PC-3 (cell line): ENCODE measurements around the gene TTC23. TPM values are rescaled to one million over a fixed set of nuclear protein-coding genes. Genes with fewer than 3 reads are reported as not detected.

Experiments
- ATAC-seq: fragments of 200-7000 bp; cut with Tn5 transposase; 2 replicates; pipeline ENCODE4 v1.9.1; 2020; ENCODE audit warnings: mild to moderate bottlenecking, moderate library complexity
- BruUV-seq: library from RNA; stranded (reverse); fragments of 400-500 nt; replicated peaks from 2 replicates; lab custom pipeline; 2021; lab: Mats Ljungman, UMichigan
- CTCF ChIA-PET: fragments of 300-600 bp; sonication (Branson Sonifier 250); formaldehyde crosslinking; loops from one replicate; lab custom pipeline; 2022; ENCODE audit warnings: antibody characterized with exemption; lab: Charles Lee
- POLR2A ChIA-PET: fragments of 300-600 bp; sonication (Branson Sonifier 250); formaldehyde crosslinking; loops from one replicate; lab custom pipeline; 2022; ENCODE audit warnings: antibody characterized with exemption; ENCODE audit not compliant: unreplicated experiment; lab: Charles Lee
- DNase-seq: peaks from one replicate; pipeline ENCODE4 v3.0.0-alpha.2; 2015
- H2AFZ ChIP-seq: fragments of 300-600 bp; sonication (generic); 2 replicates; pipeline ENCODE4 v1.6.0; 2016; ENCODE audit warnings: antibody characterized with exemption, low read length
- H3F3A ChIP-seq: fragments of 300-600 bp; sonication (generic); one replicate; pipeline ENCODE4 v1.6.0; 2017; ENCODE audit warnings: antibody characterized with exemption, low read length, control low read depth, mild to moderate bottlenecking; ENCODE audit not compliant: unreplicated experiment
- H3K27ac ChIP-seq: fragments of 300-600 bp; sonication (generic); 2 replicates; pipeline ENCODE4 v1.5.1; 2016; ENCODE audit warnings: mild to moderate bottlenecking, low read length
- H3K27me3 ChIP-seq: fragments of 300-600 bp; sonication (generic); 2 replicates; pipeline ENCODE4 v1.6.1; 2016; ENCODE audit warnings: low read length, mixed read lengths
- H3K36me3 ChIP-seq: fragments of 300-600 bp; sonication (generic); 2 replicates; pipeline ENCODE4 v1.6.1; 2016; ENCODE audit warnings: low read depth, mixed run types, low read length, mixed read lengths
- H3K4me1 ChIP-seq: fragments of 300-600 bp; sonication (generic); 2 replicates; pipeline ENCODE4 v1.5.1; 2016; ENCODE audit warnings: low read length; ENCODE audit not compliant: insufficient read depth
- H3K4me2 ChIP-seq: fragments of 300-600 bp; sonication (generic); 2 replicates; pipeline ENCODE4 v1.6.0; 2016; ENCODE audit warnings: low read length
- H3K4me3 ChIP-seq: fragments of 300-600 bp; sonication (generic); 2 replicates; pipeline ENCODE4 v1.5.1; 2016; ENCODE audit warnings: mild to moderate bottlenecking, low read length, mixed read lengths
- H3K79me2 ChIP-seq: fragments of 300-600 bp; sonication (generic); 2 replicates; pipeline ENCODE4 v1.6.1; 2017; ENCODE audit warnings: low read length, mixed read lengths
- H3K9ac ChIP-seq: fragments of 300-600 bp; sonication (generic); 2 replicates; pipeline ENCODE4 v1.6.0; 2016; ENCODE audit warnings: mild to moderate bottlenecking, low read length
- H3K9me2 ChIP-seq: fragments of 300-600 bp; sonication (generic); replicated peaks from 2 replicates; pipeline ENCODE4 v1.6.1; 2016; ENCODE audit warnings: mixed run types, low read length, mixed read lengths
- H3K9me3 ChIP-seq: fragments of 300-600 bp; sonication (generic); 2 replicates; pipeline ENCODE4 v1.6.1; 2016; ENCODE audit warnings: low read length, mixed read lengths
- H4K20me1 ChIP-seq: fragments of 300-600 bp; sonication (generic); 2 replicates; pipeline ENCODE4 v1.6.1; 2016; ENCODE audit warnings: low read length, mixed read lengths
- EZH2 ChIP-seq: fragments of 300-600 bp; sonication (generic); IDR thresholded peaks from one replicate; pipeline ENCODE4 v1.6.1; 2017; ENCODE audit warnings: antibody characterized with exemption, mild to moderate bottlenecking, low read length; ENCODE audit not compliant: unreplicated experiment
- EZH2phosphoT487 ChIP-seq: fragments of 300-600 bp; sonication (generic); IDR thresholded peaks from 2 replicates; pipeline ENCODE4 v1.6.1; 2018; ENCODE audit warnings: mild to moderate bottlenecking, antibody characterized with exemption, low read length, borderline replicate concordance
- intact Hi-C: fragments of 100-400 bp; cut with micrococcal nuclease; formaldehyde crosslinking; loops from 2 replicates; pipeline ENCODE4 v1.9.0; 2023
- total RNA-seq: library from RNA; depleted of rRNA; stranded (reverse); fragments of >200 nt; gene quantifications from 2 replicates; pipeline ENCODE4 v1.2.3, GENCODE V29; 2014
- TF ChIP-seq, protein P1 (sequence below): fragments of 300-600 bp; sonication (generic); conservative IDR thresholded peaks from 2 replicates; pipeline ENCODE4 v1.5.1; 2017; ENCODE audit warnings: antibody characterized with exemption, low read depth, mild to moderate bottlenecking, low read length

Gene TTC23
- total RNA-seq, 1 experiment from 2014 or later, result 10.4 TPM

DNA sequence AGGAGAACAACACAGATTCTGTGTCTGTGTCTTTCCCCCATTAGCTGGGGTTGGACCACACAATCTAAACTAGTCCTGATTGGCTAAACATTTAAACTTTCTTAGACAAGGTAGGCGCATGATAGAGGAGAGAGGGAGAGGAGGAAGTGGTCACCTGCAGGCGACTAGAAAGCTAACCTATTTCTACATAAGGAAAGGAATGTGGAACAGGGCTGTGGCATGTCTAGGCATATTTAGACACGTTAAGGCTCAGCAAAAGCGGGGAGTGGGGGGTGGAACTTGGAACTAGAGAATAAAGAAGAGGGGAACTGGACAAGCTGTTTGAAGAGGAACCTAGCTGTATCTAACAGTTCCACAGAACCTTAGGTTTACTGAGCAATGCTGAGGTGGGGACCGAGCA, 14.7 kb upstream of the TTC23 start:
- no peaks in the 10 kb centered on the region for H3F3A ChIP-seq
- no peak overlapping the region for H3K4me3 ChIP-seq
- intact Hi-C loops, result no loop called here
- no peak for ATAC-seq
- H3K27me3 ChIP-seq, result no peaks in the 10 kb centered on the region
- CTCF ChIA-PET, result no interaction called here
- TF ChIP-seq EZH2phosphoT487 (no peak), EZH2 (no peak)
- TF ChIP-seq, protein P1, sequence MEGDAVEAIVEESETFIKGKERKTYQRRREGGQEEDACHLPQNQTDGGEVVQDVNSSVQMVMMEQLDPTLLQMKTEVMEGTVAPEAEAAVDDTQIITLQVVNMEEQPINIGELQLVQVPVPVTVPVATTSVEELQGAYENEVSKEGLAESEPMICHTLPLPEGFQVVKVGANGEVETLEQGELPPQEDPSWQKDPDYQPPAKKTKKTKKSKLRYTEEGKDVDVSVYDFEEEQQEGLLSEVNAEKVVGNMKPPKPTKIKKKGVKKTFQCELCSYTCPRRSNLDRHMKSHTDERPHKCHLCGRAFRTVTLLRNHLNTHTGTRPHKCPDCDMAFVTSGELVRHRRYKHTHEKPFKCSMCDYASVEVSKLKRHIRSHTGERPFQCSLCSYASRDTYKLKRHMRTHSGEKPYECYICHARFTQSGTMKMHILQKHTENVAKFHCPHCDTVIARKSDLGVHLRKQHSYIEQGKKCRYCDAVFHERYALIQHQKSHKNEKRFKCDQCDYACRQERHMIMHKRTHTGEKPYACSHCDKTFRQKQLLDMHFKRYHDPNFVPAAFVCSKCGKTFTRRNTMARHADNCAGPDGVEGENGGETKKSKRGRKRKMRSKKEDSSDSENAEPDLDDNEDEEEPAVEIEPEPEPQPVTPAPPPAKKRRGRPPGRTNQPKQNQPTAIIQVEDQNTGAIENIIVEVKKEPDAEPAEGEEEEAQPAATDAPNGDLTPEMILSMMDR, result no peak
- H3K27ac ChIP-seq, result no peak overlapping the region
- no peak overlapping the region for H3K4me2 ChIP-seq
- BruUV-seq, result no TSS peak
- POLR2A ChIA-PET, result no interaction called here
- H3K9me3 ChIP-seq, result no peaks in the 10 kb centered on the region
- H3K4me1 ChIP-seq, result no peaks in the 10 kb centered on the region
- no peaks in the 10 kb centered on the region for H3K79me2 ChIP-seq
- H3K36me3 ChIP-seq, result no peaks in the 10 kb centered on the region
- no peak overlapping the region for H2AFZ ChIP-seq
- DNase-seq, result no peak
- no peak overlapping the region for H3K9ac ChIP-seq
- no peaks in the 10 kb centered on the region for H3K9me2 ChIP-seq
- H4K20me1 ChIP-seq, result no peaks in the 10 kb centered on the region

DNA sequence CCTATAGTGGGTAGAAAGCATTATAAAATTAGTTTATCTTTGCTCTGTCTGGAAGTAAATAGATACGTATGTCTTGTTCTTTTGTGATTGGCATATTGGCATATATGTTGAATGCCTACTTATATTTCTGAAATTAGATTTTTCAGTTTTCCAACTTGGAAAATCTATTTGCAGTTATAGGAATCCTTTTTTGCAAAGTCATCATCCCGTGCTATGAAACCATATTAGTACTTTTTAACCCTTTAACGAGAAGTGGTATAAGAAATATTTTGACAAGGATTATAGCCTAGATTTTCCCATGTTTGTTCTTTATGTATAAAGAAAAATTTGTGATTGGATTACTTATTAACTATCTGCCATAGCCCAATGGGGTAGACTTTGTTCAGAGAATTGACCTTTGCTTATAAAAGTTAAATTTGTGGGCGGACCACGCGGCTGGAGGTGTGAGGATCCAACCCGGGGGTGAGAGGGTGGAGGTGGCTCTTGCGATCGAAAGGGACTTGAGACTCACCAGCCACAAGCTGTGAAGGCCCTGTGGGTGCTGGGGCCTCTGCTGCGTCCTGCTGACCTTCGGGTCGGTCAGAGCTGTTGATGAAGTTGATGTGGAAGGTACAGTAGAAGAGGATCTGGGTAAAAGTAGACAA, 7.8 kb upstream of the TTC23 start:
- ATAC-seq (no peak), DNase-seq (no peak)
- intact Hi-C loops, result no loop called here
- H3K4me2 ChIP-seq, result no peak overlapping the region
- TF ChIP-seq EZH2 (no peak), EZH2phosphoT487 (no peak)
- TF ChIP-seq, protein P1, result no peak
- H3K36me3 ChIP-seq, result 0 out of 2 replicates have a peak, but pooled peaks cover 3% of the 10 kb centered on the region
- H3K27ac ChIP-seq, result no peak overlapping the region
- BruUV-seq, result no TSS peak
- CTCF ChIA-PET, result no interaction called here
- H3K9me2 ChIP-seq, result no peaks in the 10 kb centered on the region
- H4K20me1 ChIP-seq, result no peaks in the 10 kb centered on the region
- POLR2A ChIA-PET, result no interaction called here
- peaks cover 5% of the 10 kb centered on the region; the same call in 1 of the 2 replicates for H3K79me2 ChIP-seq
- peaks cover 3% of the 10 kb centered on the region for H3F3A ChIP-seq
- H3K4me3 ChIP-seq, result no peak overlapping the region
- H2AFZ ChIP-seq, result no peak overlapping the region
- peaks cover 18% of the 10 kb centered on the region for H3K4me1 ChIP-seq
- no peaks in the 10 kb centered on the region for H3K27me3 ChIP-seq
- H3K9ac ChIP-seq, result no peak overlapping the region
- H3K9me3 ChIP-seq, result no peaks in the 10 kb centered on the region

DNA sequence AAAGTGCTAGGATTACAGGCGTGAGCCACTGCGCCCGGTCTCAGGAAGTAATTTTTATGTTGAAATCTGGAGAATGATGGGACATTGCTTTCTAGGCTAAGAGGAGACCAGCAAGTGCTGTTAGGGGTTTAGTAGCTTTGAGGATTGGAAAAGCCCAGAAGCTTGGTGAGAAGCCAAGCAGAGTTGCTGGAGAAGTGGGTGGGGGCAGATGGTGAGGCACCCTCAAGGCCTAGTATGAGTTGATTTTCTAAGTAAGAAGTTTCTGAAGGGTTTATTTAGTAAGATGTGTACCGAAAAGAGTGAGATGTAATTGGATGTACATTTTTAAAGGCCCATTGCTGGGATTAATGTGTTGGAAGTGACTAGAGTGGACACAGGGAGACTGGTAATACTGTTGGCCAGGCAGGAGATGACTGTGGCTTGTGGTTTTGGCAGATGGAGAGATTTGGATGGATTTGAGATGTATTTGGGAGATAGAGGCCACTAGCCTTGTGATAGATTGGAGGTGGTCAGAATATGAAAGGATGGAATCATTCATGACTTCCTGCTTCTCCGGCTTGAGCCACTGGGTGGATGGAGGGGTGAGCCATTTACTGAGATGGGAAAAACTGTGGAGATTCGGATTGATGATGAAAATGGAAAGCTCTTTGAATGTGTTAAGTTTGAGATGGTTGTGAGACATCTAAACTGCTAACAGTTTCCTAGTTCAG, 4.2 kb upstream of the TTC23 start:
- 0 out of 2 replicates have a peak overlapping the region, but pooled peaks have one; percentile 0 for H2AFZ ChIP-seq
- peak overlapping the region; percentile 26 for H3K4me2 ChIP-seq
- TF ChIP-seq EZH2phosphoT487 (no peak), EZH2 (no peak)
- TF ChIP-seq, protein P1, result no peak

More for the DNA sequence above, 4.2 kb upstream of the TTC23 start:
- BruUV-seq, result no TSS peak
- ATAC-seq, result peak; percentile 11
- no peaks in the 10 kb centered on the region for H3K27me3 ChIP-seq
- 0 out of 2 replicates have a peak, but pooled peaks cover 3% of the 10 kb centered on the region for H3K36me3 ChIP-seq
- H4K20me1 ChIP-seq, result no peaks in the 10 kb centered on the region
- H3K79me2 ChIP-seq, result peaks cover 20% of the 10 kb centered on the region
- H3K9me3 ChIP-seq, result no peaks in the 10 kb centered on the region
- H3K9ac ChIP-seq, result no peak overlapping the region
- intact Hi-C loops, result loop anchor here (5.0 kb wide), 1 partner anchor 69 kb away; no protein-coding TSS in a partner anchor
- H3K9me2 ChIP-seq, result no peaks in the 10 kb centered on the region
- peak overlapping the region; percentile 1; the same call in 1 of the 2 replicates for H3K4me3 ChIP-seq
- ChIA-PET CTCF (no interaction called here), POLR2A (no interaction called here)
- DNase-seq, result peak; percentile 79
- peaks cover 31% of the 10 kb centered on the region for H3K4me1 ChIP-seq
- H3K27ac ChIP-seq, result 0 out of 2 replicates have a peak overlapping the region, but pooled peaks have one; percentile 13
- H3F3A ChIP-seq, result peaks cover 3% of the 10 kb centered on the region
